Upper lobe of left lung (tissue), 4 donors: ENCODE data around the gene RBFOX2.

ENCODE experiments used
- POLR2A ChIP-seq, 4 donors: fragments of 450-650 bp; IDR thresholded peaks; one replicate each; pipeline ENCODE4 v1.5.1; 2016 to 2017; ENCODE audit warnings: antibody characterized with exemption in 4 of 4, mild to moderate bottlenecking in 2 of 4
- TF ChIP-seq, protein P1 (sequence below), 6 experiments: fragments of 450-650 bp in 4 of 6; fragments of 200-600 bp in 2 of 6; sonication (generic) in 2 of 6; IDR thresholded peaks; one replicate each; pipeline ENCODE4 v1.5.1; 2016 to 2019; ENCODE audit warnings: antibody characterized with exemption in 6 of 6

DNA sequence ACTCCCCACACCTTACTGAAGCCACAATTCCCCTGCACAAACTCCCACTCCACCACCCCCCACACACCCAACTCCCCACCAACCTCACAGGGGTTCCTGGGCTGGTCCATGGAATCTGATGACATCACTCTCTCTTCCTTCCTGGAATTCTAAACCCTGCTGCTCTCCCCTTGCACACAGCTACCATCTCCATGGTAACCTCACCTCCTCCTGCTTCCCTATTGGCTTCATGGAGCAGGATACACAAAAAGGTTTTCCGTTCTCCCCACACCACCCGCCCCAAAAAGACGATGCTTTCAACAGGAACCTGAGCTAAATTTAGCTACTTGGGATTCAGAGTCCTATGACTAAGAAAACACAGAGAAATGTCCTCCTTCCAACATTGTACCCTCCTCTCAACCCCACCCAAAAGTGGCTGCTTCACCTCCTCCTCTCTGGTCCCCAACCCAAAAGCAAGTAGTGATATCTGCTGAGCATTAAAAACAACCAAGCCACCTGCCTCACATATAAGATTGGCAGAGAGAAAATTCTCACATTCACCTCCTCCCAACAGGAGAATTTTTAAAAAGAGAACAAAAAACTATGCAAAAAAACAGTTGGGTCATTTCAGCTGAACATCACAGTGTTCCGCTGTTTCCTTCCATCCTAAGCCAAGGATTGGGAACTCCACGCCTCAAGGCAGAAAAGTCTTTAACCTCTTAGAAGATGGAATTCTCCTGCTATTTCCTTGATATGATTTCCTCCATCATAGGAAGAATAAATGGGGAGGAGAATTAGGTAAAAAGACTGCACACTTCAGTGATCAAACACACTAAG, 66.9 kb downstream of the RBFOX2 start:
- TF ChIP-seq, protein P1, sequence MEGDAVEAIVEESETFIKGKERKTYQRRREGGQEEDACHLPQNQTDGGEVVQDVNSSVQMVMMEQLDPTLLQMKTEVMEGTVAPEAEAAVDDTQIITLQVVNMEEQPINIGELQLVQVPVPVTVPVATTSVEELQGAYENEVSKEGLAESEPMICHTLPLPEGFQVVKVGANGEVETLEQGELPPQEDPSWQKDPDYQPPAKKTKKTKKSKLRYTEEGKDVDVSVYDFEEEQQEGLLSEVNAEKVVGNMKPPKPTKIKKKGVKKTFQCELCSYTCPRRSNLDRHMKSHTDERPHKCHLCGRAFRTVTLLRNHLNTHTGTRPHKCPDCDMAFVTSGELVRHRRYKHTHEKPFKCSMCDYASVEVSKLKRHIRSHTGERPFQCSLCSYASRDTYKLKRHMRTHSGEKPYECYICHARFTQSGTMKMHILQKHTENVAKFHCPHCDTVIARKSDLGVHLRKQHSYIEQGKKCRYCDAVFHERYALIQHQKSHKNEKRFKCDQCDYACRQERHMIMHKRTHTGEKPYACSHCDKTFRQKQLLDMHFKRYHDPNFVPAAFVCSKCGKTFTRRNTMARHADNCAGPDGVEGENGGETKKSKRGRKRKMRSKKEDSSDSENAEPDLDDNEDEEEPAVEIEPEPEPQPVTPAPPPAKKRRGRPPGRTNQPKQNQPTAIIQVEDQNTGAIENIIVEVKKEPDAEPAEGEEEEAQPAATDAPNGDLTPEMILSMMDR (IDR thresholded peaks at IDR 0.05): no peak
- TF ChIP-seq POLR2A (IDR thresholded peaks at IDR 0.05): no peak
